SIG-M5 treated with dmso at 0.1 percent for 504 hours (cell line): Measurements from ENCODE around the gene PTPRQ.
A peak's percentile ranks its signal among the peaks of the same experiment; 100 is the strongest.
"Not testable (repeated sequence)": the region's sequence is repeated elsewhere in the genome, so short reads cannot be mapped to it uniquely, and the experiment has no call there.

Experiments used
- DNase-seq: peaks from one replicate; lab custom pipeline; 2025; ENCODE audit not compliant: unreplicated experiment; lab: John Stamatoyannopoulos, UW

The PTPRQ gene

DNA sequence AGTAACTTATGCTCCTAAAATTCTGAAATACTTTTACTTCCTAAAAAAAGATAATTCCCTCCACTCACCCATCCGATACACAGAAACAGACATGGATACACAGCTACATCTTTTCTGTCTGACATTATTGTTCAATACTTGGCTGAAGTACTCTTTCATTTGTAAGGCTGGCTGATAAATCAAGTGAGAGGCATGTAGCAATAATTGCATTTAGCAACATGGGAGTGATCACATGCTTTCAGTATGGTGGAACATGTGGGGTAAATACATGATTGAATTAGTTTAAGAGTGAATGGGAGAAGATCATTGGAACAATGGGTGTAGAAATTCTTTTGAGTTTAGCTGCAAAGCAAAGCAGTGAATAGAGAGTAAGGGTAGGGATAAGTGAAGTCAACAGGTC, 25.6 kb downstream of the PTPRQ start:
- no peak for DNase-seq

DNA sequence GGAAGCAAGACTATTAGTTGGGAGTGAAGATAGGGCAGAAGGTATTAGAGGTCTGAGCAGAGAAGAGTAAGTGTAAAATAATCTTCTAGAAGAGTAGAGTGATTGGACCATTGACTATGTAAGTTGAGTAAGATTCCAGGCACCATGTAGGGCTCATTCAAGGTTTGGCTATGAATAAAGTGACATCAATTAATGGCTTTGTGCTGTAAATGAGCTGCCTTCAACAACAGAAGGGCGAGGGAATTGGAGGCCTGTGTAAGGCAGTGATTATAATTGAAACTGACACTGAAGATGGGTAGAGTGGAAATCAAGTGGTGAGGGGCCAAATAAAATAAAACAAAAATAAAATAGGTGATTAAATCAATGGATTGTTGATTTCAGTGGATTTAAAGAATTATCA, 26.4 kb downstream of the PTPRQ start:
- DNase-seq, result no peak

DNA sequence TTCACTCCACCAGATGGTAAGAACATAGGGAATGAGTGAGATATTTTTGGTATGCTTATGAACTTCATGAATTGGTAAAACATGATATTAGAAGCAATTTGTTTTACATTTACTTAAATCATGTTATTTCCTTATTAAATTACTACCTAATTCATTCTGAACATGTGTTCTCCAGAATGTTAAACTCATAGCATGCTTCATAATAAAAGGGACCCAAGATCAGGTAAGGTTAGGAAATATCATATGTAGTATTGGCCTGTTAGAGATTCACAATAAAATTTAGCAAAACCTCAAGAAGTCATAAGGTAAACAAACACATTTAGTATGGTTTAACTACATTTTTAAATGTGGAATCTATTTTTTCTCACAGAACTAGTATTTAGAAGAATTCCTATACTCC, 28.2 kb downstream of the PTPRQ start:
- no peak for DNase-seq

DNA sequence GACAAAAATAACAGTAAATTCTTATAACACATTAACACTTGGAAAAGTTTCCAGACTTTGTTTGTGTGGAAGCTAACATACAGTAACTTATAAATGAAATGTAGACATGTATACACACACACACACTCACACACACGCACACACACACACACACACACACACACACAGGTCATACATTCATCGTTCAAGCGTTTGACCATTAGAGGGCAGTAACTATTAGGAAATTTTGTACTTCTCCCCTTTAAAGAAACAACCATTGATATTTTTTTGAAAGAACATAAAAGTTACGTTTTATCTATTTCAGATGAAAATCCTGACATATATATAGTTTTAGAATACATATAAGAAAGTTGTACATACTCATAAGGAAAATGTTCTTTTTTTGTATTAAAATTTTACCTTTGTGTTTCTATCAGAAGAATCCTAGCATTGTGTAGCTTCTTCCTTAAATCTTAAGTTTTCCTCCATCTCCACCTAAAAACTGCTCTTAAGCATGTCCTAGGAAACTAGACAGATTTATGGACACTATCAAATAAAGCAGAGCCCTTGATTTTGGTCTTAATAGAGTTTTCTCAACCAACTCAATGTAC, 29.0 kb downstream of the PTPRQ start:
- peak; percentile 57 for DNase-seq

DNA sequence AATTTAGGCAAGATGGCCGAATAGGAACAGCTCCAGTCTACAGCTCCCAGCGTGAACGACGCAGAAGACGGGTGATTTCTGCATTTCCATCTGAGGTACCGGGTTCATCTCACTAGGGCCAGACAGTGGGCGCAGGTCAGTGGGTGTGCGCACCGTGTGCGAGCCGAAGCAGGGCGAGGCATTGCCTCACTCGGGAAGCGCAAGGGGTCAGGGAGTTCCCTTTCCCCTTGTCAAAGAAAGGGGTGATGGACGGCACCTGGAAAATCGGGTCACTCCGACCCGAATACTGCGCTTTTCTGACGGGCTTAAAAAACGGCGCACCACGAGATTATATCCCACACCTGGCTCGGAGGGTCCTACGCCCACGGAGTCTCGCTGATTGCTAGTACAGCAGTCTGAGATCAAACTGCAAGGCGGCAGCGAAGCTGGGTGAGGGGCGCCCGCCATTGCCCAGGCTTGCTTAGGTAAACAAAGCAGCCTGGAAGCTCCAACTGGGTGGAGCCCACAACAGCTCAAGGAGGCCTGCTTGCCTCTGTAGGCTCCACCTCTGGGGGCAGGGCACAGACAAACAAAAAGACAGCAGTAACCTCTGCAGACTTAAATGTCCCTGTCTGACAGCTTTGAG, 33.6 kb downstream of the PTPRQ start:
- DNase-seq, result not testable (repeated sequence)

DNA sequence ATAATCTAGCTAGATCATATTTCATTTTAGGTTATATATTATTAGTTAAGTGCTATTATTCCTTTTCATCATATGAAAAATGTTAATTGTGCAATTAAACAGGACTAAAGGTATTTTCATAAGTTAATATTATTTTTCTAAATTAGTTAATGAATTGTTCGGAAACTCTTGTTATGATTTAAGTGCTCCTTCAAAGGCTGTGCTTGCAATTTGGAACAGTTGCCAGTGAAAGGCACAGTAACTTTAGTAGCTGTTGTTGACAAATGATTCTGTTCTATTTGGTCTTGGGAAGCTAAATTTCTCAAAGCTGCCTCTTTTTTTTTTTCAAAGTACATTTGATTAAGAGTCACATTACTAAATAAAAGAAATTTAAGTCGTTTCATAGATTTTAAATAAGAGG, 40.7 kb downstream of the PTPRQ start:
- DNase-seq, result no peak

DNA sequence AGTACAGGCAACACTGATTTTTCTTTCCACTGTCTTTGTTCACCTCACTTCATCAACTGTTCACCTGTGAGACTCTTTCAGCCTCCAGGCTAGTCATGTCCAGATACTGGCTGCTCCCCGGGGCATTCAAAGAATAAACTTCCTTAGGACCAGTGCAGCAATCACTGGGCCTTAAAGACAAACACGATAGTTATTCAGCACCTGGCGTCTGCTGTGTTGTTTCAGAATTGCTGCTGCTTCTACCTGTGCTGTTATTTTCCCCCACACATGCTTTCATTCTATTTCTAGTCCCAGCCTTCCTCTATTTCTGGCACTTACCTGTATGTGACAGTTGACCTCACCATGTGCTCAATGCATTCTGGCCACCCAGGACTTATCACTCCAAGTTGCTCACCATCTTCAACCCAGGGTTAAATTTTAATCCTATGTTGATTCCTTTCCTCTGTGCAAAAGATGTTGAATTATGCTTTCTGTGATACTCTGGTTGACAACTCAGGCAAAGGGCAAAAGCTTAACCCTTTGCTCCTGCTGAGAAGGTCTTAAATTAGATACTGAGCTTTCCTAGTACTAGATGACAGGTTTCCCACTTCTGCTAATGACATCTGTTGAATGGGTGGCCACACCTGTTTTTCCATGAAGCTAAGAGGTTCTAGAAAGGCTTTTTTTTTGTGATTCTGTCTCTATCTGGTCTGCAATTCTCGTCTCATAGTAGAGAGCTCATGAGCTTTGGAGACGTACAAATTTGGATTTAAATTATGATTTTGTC, 41.4 kb downstream of the PTPRQ start:
- no peak for DNase-seq

DNA sequence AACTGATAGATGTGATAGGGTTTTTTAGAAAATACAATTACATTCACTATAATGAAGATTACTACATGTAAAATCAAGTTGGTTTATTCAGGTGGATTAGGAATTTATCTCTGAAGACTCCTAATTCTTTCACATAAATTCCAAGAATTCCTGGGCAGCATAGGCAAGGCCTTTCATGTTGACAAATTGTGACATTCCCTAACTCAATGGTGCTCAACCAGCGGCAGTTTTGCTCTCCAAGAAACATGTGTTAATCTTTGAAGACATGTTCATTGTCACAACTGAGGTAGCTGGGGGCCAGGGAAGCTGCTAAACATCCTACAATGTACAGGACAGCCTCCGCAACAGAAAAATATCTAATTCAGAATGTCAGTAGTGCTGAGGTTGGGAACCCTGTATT, 46.3 kb downstream of the PTPRQ start:
- DNase-seq, result no peak

DNA sequence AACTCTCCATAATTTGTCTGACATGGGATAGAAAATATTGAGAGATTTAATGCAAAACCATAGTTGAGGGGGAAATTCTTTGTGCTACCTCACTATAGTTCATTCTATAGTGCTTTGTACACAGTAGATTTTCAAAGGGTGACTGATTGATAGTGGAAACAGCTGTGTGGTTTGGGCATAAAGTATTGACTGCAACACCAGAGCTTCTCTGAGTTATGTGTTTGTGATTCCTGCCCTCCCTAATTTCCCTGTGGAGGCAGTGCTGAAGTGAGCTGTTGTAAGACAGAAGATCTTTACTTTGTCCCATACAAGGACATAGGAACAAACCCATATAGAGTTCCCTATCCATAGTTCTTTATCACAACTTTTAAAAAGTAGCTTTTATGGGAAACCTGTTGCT, 47.1 kb downstream of the PTPRQ start:
- no peak for DNase-seq

DNA sequence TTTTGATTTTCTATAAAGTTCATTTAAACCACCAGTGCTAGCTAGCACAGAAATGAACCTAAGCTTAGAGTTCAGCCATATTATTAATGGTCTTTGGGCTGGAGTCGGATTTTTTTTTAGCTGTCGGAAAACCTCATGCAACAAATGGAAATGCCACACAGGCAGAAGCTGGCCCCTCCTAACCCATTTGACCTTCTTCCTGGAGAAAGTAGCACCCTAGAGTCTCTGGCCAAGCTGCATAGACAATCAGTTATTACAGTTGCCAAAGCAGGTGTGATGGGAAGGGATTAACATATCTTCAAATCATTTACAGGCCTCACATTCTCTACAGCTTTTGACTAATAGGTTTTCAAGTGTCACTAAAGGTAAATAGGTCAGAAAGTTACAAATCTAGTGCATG, 49.4 kb downstream of the PTPRQ start:
- no peak for DNase-seq

DNA sequence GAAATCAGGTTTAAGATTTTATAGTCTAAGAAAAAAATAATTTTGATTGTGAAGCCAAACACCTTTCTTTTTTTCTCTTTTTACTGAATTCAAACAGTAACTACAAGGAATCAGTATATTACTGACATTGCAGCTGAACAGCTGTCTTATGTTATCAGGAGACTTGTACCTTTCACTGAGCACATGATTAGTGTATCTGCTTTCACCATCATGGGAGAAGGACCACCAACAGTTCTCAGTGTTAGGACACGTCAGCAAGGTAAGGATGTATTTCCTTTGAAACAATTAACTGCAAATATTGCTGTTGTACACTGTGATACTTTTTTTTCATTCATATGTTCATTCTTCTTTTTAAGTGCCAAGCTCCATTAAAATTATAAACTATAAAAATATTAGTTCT, 50.8 kb downstream of the PTPRQ start:
- DNase-seq, result no peak

DNA sequence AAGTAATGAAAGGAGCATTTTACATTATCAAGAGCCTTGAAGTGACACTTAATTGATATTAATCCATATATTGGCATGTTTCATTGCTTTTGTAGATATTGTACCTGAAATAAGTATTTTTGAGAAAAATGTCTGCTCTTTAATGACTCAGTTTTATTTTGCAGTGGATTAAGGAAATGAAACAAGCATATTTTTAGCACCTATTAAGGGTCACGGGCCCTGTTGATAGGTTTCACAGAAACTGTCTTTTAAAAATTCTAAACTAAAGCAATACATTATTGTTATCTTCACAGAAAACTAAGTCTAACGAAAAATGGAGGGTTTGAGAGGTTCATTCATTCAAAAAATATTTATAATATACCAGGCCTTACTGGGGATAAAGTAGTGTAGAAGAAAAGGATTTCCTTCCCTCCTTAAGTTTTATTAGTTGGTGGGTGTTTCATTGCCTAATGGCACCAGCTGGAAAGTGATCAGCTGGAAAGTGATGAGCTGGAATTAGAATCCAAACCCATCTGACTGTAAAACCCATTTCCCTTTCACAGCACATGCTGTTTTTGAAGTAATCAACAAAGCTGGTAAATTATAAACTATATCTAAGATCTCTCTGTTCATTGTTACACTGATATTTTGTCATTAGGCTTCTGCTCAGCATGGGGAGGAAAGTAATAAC, 54.2 kb downstream of the PTPRQ start:
- DNase-seq, result no peak

DNA sequence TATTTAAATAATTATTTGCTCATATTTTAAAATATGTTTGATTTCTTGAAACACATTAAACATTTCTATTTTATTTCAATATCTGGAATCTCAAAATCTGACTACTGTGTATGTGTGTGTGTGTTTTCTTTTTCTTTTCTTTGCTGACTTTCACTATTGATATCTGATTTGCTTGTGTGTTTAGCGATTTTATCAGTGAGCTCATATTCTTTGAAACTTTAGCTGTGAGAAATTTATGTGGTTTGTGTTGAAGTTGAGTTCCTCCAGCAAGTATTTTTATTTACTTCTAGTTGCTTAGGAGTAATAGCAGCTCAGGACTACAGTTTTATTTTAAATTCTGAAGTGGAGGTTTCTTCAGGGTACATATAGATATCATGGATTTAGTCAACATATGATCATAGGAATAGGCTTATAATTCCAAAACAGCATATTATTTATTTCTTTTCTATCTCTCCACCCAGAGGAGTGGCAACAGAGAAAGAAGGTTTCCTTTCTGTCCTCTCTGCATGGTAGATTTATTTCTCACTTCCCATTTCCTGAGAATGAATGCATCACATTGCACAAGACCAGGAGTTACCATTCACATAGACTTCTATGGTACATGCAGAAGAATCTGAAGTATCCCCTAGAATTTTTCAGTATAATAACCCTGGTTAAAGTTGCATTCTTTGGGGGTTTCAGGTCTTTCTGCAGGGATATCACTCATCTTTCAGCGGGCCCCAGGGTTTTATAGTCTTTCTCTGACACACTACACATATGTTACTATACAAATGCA, 60.5 kb downstream of the PTPRQ start:
- DNase-seq, result peak; percentile 2

DNA sequence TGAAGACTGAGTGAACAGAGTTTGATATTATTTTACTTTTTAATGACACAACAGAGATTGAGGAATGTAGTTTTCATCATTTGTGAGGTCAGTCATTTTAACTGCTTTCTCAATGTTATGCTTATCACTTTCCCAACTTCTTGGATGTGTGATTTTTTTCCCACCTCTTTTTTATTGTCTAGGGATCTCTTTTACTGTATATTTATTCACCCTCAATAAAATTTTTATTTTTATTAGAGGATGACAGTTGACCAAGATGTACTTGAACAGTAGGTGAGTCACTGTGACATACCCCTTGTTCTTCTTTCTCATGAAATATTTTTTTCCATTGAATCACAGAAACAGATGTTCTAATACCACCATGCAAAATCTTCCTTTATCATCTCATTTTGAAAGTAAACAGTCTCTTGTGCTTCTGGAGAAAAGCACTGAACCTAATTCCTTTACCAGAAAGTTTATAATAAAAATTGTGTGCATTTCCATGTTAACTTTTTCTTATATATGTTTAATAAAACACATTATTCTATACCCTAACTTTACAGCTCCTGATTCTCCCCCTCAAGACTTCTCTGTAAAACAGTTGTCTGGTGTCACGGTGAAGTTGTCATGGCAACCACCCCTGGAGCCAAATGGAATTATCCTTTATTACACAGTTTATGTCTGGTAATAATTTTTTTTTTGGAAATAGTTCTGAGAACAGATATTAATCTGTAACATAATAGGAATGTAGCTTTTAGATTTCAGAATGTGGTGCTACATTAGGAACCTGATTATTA, 65.9 kb downstream of the PTPRQ start:
- DNase-seq, result no peak

DNA sequence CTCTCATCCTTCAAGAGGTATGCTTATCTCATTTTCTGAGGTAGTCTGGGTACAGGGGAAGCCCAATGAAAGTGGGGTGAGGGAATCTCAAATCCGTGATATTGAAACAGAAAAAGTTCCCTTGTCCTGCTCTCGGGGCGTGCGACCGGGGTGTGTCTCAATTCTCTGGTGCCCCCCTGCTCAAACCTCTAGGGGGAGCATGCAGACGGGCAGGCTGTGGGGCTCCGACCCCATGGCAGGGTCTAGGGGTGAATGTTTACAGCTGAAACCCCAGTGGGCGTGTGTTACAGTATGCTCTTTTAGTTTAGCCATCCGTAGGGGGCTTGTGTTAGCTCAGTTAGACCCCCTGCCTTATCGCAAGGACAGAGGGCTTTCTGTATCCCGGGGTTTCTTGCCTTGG, 68.7 kb downstream of the PTPRQ start:
- no peak for DNase-seq

DNA sequence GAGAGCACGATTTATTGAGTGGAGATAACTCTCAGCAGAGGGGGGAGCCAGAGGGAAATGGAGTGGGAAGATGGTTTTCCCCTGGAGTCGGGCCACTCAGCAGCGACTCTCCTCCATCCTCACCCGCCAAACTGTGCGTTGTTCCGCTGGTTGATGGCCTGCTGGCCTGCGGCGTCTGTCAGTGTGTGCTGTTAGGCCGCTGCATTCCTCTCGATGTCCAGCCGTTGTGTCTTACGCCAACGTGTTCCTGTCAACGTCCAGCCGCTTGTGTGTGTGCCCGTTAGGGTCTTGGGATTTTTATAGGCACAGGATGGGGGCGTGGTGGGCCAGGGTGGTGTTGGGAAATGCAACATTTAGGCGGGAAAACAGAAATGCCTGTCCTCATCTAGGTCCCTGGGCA, 69.2 kb downstream of the PTPRQ start:
- DNase-seq, result no peak

DNA sequence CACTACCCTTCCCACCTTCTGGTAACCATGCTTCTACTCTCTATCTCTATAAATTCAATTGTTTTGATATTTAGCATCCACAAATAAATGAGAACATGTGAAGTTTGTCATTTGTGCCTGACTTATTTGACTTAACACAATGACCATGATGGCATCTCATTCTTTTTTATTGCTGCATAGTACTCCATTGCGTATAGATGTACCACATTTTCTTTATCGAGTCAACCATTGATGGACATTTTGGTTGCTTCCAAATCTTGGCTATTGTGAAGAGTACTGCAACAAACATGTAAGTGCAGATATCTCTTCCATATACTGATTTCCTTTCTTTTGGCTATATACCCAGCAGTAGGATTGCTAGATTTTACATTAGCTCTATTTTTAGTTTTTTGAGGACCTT, 73.6 kb downstream of the PTPRQ start:
- DNase-seq, result no peak

DNA sequence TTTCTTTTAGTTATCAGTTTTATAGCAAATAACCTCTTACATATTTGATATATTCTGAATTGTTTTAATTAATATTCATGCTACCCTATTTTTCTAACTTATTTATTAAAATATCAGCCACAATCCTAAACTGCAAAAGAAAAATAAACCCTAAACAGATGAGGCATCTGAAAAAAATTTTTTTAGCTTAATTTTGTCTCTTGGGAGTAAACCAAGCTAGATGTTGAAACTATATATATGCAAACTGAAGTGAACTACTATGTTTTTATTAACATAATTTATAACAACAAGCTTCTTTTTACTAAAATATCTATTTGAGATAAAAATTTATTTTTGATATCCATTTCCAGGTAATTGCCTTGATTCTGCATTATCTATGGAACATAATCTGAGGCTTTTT, 87.6 kb downstream of the PTPRQ start:
- no peak for DNase-seq

DNA sequence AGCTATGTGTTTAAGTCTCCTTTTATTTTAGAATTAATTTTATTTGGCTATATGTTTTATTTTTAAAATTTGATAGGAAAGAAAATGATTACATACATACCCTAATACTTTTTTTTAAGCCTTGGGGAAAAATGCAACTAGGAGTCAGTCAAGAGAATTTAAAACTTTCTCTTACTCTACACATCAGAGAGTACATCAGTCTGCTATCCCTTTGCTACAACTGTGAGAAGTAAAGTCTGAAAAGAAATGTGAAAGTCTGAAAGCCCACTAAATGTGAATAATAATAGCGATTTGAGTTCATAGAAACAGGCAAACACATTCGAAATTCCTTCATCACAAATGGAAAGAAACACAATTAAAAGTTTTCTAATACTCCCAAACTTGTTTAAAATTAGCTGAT, 95.0 kb downstream of the PTPRQ start:
- DNase-seq, result no peak

DNA sequence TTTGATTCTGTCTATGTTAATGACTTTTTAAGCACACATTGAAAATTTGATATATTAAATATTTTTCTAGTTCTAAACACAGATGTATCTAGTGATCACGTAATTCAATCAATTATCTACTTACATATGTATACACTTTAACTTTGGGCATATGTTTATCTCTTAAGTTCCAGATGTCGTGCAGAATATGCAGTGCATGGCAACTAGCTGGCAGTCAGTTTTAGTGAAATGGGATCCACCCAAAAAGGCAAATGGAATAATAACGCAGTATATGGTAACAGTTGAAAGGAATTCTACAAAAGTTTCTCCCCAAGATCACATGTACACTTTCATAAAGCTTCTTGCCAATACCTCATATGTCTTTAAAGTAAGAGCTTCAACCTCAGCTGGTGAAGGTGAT, 105.3 kb downstream of the PTPRQ start:
- DNase-seq, result no peak

DNA sequence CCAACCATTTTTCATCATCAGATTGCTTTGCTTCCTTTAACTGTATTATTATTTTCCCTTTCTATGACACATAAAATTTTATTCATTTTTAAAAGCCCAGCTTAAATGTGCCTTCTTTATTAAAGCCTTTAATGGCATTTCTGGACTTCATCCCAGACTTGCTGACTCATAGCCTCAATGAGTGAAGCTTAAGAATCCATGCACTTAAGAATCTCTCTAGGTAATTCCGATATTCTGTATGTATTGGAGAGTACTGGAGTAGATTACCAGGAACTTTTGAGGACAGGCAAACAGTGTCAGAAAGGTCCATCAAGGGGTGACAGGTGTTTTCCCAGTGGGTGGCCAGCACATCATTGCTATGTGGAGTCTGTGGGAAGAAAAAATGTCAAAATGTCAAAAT, 107.9 kb downstream of the PTPRQ start:
- DNase-seq, result no peak
